Skin of body (tissue), 2 donors: Measurements from ENCODE around the gene TMEM220. TPM values are rescaled to one million over a fixed set of nuclear protein-coding genes. Genes with fewer than 3 reads are reported as not detected.

ENCODE experiments used
- DNase-seq: peaks from one replicate; lab custom pipeline; 2025; lab: John Stamatoyannopoulos, UW
- total RNA-seq: library from RNA; depleted of rRNA; stranded (reverse); fragments of >200 nt; gene quantifications from one replicate; pipeline ENCODE4 v1.2.3, GENCODE V29; 2014

Gene TMEM220
- total RNA-seq = 2.6 TPM

- DNase-seq = peak; percentile 61
These were observed at the start of gene TMEM220 for GRCh38 chr17:10729334-10730193. Gene TMEM220, minus strand, starts transcription at chr17:10730023. Its CDS starts 172 bp downstream, at chr17:10729851.

GRCh38 chr17:10779609-10780008, 49.8 kb upstream of the TMEM220 start:
- no peak for DNase-seq

GRCh38 chr17:10777890-10778289, 48.1 kb upstream of the TMEM220 start:
- no peak for DNase-seq

- DNase-seq = no peak
These were observed 47.4 kb upstream of the TMEM220 start for GRCh38 chr17:10777131-10777807.

GRCh38 chr17:10776381-10776780, 46.6 kb upstream of the TMEM220 start:
- DNase-seq = no peak

GRCh38 chr17:10775740-10776356, 46.0 kb upstream of the TMEM220 start:
- DNase-seq = no peak

GRCh38 chr17:10775058-10775457, 45.2 kb upstream of the TMEM220 start:
- no peak for DNase-seq

GRCh38 chr17:10773391-10773790, 43.6 kb upstream of the TMEM220 start:
- no peak for DNase-seq

- peak; percentile 25 for DNase-seq
These were observed 42.9 kb upstream of the TMEM220 start for GRCh38 chr17:10772425-10773380.

GRCh38 chr17:10771148-10771547, 41.3 kb upstream of the TMEM220 start:
- no peak for DNase-seq

- no peak for DNase-seq
These were observed 40.0 kb upstream of the TMEM220 start for GRCh38 chr17:10769840-10770239.

- no peak for DNase-seq
These were observed 39.0 kb upstream of the TMEM220 start for GRCh38 chr17:10768750-10769251.

GRCh38 chr17:10767232-10767631, 37.4 kb upstream of the TMEM220 start:
- no peak for DNase-seq

GRCh38 chr17:10762037-10762436, 32.2 kb upstream of the TMEM220 start:
- DNase-seq = no peak

GRCh38 chr17:10761281-10761680, 31.5 kb upstream of the TMEM220 start:
- no peak for DNase-seq

- DNase-seq = no peak
These were observed 28.2 kb upstream of the TMEM220 start for GRCh38 chr17:10758062-10758461.

GRCh38 chr17:10757647-10758046, 27.8 kb upstream of the TMEM220 start:
- no peak for DNase-seq

GRCh38 chr17:10757067-10757466, 27.2 kb upstream of the TMEM220 start:
- DNase-seq = no peak

GRCh38 chr17:10756619-10757018, 26.8 kb upstream of the TMEM220 start:
- DNase-seq = no peak

GRCh38 chr17:10756185-10756584, 26.4 kb upstream of the TMEM220 start:
- no peak for DNase-seq

GRCh38 chr17:10755592-10756127, 25.8 kb upstream of the TMEM220 start:
- no peak for DNase-seq
